ENCODE measurements around the gene ZNF236. TPM values are rescaled to one million over a fixed set of nuclear protein-coding genes. Genes with fewer than 3 reads are reported as not detected.

The ZNF236 gene
- polyA plus RNA-seq, 2 of the 4 experiments (the other 2 are of a cell fraction) = 2.6 to 7.8 TPM

- TF ChIP-seq RNF2 (IDR thresholded peaks at IDR 0.05; ENCODE audit: borderline replicate concordance, low read depth) = no peak
Measured at GRCh38 chr18:76878426-76878825, 56.1 kb downstream of the ZNF236 start (continued).

- Histone ChIP-seq H3K4me2 (no peak overlapping the region), H3K9me3 (no peaks in the 10 kb centered on the region), H3K27ac (no peak overlapping the region), H3K4me1 (0 out of 3 replicates have a peak, but pooled peaks cover 2% of the 10 kb centered on the region), H3K4me3 (no peak overlapping the region)
- FAIRE-seq (no peak), DNase-seq (ENCODE audit: low read depth in 1 of 2, low spot score in 1 of 2) (no peak), ATAC-seq (no peak)
- POLR2A ChIA-PET = no interaction called here
- WGBS (ENCODE audit: missing lambda C conversion rate) = 97% methylated on average over 15 of the region's 17 CpGs
- TF ChIP-seq HMGXB4 (CRISPR knock-in tag; IDR thresholded peaks at IDR 0.05; ENCODE audit: borderline replicate concordance) = no peak
- TF ChIP-seq FOSB (CRISPR knock-in tag; IDR thresholded peaks at IDR 0.05) = no peak
- TF ChIP-seq TP53 (CRISPR knock-in tag; IDR thresholded peaks at IDR 0.05) = no peak
- TF ChIP-seq HOXA7 (CRISPR knock-in tag; IDR thresholded peaks at IDR 0.05) = no peak
- no peak for TF ChIP-seq ESRRA (IDR thresholded peaks at IDR 0.05; ENCODE audit: borderline replicate concordance, low read length)
- TF ChIP-seq E2F6 (IDR thresholded peaks at IDR 0.05; ENCODE audit: borderline replicate concordance, low read depth) = no peak
- TF ChIP-seq REST (IDR thresholded peaks at IDR 0.05) = no peak
- no peak for TF ChIP-seq CHD2 (IDR thresholded peaks at IDR 0.05; ENCODE audit: low read length, partially characterized antibody)
- TF ChIP-seq BCL3 (IDR thresholded peaks at IDR 0.05) = no peak
- no peak for TF ChIP-seq RARB (CRISPR knock-in tag; IDR thresholded peaks at IDR 0.05)
- no peak for TF ChIP-seq GATA3 (IDR thresholded peaks at IDR 0.05; ENCODE audit: borderline replicate concordance)
- no peak for TF ChIP-seq CEBPB (IDR thresholded peaks at IDR 0.05)
- no peak for TF ChIP-seq KDM1A (IDR thresholded peaks at IDR 0.05; ENCODE audit: low read depth)
- TF ChIP-seq KDM5A (IDR thresholded peaks at IDR 0.05) = no peak
- TF ChIP-seq HDAC2 (IDR thresholded peaks at IDR 0.05) = no peak
- CTCF ChIA-PET = no interaction called here
Measured at GRCh38 chr18:76880026-76880425, 57.7 kb downstream of the ZNF236 start.

- FAIRE-seq (no peak), ATAC-seq (no peak), DNase-seq (ENCODE audit: low read depth in 1 of 2, low spot score in 1 of 2) (no peak)
- no peak overlapping the region for H3K4me3 ChIP-seq
- WGBS (ENCODE audit: missing lambda C conversion rate) = 94% methylated on average over 4 of the region's 4 CpGs
- H3K4me2 ChIP-seq = no peak overlapping the region
- no peaks in the 10 kb centered on the region for H3K9me3 ChIP-seq
- CTCF ChIA-PET = no interaction called here
- H3K4me1 ChIP-seq = no peaks in the 10 kb centered on the region
- POLR2A ChIA-PET = no interaction called here
- no peak overlapping the region for H3K27ac ChIP-seq
- no peak for TF ChIP-seq ZFP36 (IDR thresholded peaks at IDR 0.05; ENCODE audit: borderline replicate concordance, partially characterized antibody)
- no peak for TF ChIP-seq CTCF (IDR thresholded peaks at IDR 0.05)
- no peak for TF ChIP-seq KDM5A (IDR thresholded peaks at IDR 0.05)
- no peak for TF ChIP-seq EHMT2 (IDR thresholded peaks at IDR 0.05; ENCODE audit: low read depth)
- TF ChIP-seq EP300 (IDR thresholded peaks at IDR 0.05) = no peak
- TF ChIP-seq HEYL (CRISPR knock-in tag; IDR thresholded peaks at IDR 0.05) = no peak
- TF ChIP-seq HOXA7 (CRISPR knock-in tag; IDR thresholded peaks at IDR 0.05) = no peak
- TF ChIP-seq ZNF302 (CRISPR knock-in tag; IDR thresholded peaks at IDR 0.05) = no peak
- TF ChIP-seq NR3C1 (IDR thresholded peaks at IDR 0.05) = no peak
- no peak for TF ChIP-seq ESRRA (IDR thresholded peaks at IDR 0.05; ENCODE audit: borderline replicate concordance, low read length)
- TF ChIP-seq HOXB13 (CRISPR knock-in tag; IDR thresholded peaks at IDR 0.05; ENCODE audit: low read depth) = no peak
- TF ChIP-seq GATA3 (IDR thresholded peaks at IDR 0.05; ENCODE audit: borderline replicate concordance) = no peak
- no peak for TF ChIP-seq CEBPB (IDR thresholded peaks at IDR 0.05)
- TF ChIP-seq KDM1A (IDR thresholded peaks at IDR 0.05; ENCODE audit: low read depth) = no peak
- no peak for TF ChIP-seq ELK1 (IDR thresholded peaks at IDR 0.05; ENCODE audit: low read depth, low read length)
- no peak for TF ChIP-seq POLR2AphosphoS2 (conservative IDR thresholded peaks at IDR 0.05; ENCODE audit: low read length)
Measured at GRCh38 chr18:76881744-76882143, 59.4 kb downstream of the ZNF236 start.

All from A549 (cell line).